ENCODE results near the gene CPNE7. TPM values are rescaled to one million over a fixed set of nuclear protein-coding genes. Genes with fewer than 3 reads are reported as not detected.

Gene CPNE7
- total and polyA plus RNA-seq, 2 of the 4 experiments (the other 2 are of a cell fraction) = 5.4 to 17.4 TPM

DNA sequence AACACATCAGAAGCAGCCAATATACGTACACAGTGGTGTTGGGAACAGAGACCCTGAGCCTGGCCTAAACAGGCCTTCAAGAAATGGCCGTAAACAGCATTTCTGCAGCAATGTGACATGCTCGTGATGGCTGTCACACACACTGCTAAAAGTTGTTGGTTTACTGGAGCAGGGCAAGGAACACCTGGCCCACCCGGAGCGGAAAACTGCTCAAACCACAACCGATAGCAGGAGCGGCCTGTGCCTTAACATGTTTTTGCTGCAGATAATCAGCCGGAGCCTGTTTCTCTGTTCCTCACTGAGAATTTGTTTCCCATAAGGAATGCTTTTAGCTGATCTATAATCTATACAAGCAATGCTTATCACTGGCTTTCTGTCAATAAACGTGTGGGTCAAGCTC lies 31.9 kb downstream of the CPNE7 start:
- Histone ChIP-seq H3K18ac (ENCODE audit: low read depth, low read length) (no peak overlapping the region), H4K20me1 (ENCODE audit: insufficient read depth, low read length) (peaks cover 11% of the 10 kb centered on the region), H3K9me1 (ENCODE audit: insufficient read depth, low read length) (peaks cover 8% of the 10 kb centered on the region), H3K4me3 (ENCODE audit: insufficient read depth, low read depth, low read length) (no peak overlapping the region), H4K8ac (ENCODE audit: low read depth in 2 of 2, low read length in 2 of 2) (no peak overlapping the region), H2BK15ac (ENCODE audit: low read depth, low read length) (no peak overlapping the region), H2AFZ (replicated peaks; ENCODE audit: low read length, poor library complexity) (no peak overlapping the region), H3K9me3 (ENCODE audit: control insufficient read depth, insufficient read depth, low read length) (no peaks in the 10 kb centered on the region), H2AK5ac (ENCODE audit: low read depth, low read length) (no peak overlapping the region), H2BK20ac (ENCODE audit: low read depth, low read length) (no peak overlapping the region), H3K14ac (replicated peaks; ENCODE audit: low read depth, low read length) (no peak overlapping the region), H3K36me3 (ENCODE audit: control insufficient read depth, insufficient read depth, low read length) (no peaks in the 10 kb centered on the region), H3K23ac (ENCODE audit: low read depth, low read length) (no peak overlapping the region), H2BK120ac (ENCODE audit: low read depth, low read length) (no peak overlapping the region), H4K91ac (ENCODE audit: insufficient read depth, low read depth, low read length) (no peak overlapping the region), H3K79me1 (ENCODE audit: low read depth in 1 of 2, low read length in 2 of 2) (no peaks in the 10 kb centered on the region), H4K5ac (ENCODE audit: low read depth, low read length) (no peak overlapping the region), H3K9ac (ENCODE audit: low read depth, low read length) (no peak overlapping the region), H3K27ac (ENCODE audit: insufficient read depth, low read length) (no peak overlapping the region), H3K4ac (ENCODE audit: low read depth, low read length) (no peak overlapping the region), H3K4me2 (ENCODE audit: low read depth, low read length) (no peak overlapping the region), H3K4me1 (ENCODE audit: control insufficient read depth, insufficient read depth, low read length) (peaks cover 6% of the 10 kb centered on the region), H2BK5ac (ENCODE audit: low read depth, low read length, poor library complexity, severe bottlenecking) (no peak overlapping the region), H2AK9ac (replicated peaks; ENCODE audit: low read depth, low read length, poor library complexity) (no peak overlapping the region), H3K27me3 (ENCODE audit: control insufficient read depth, insufficient read depth, low read length) (peaks cover 4% of the 10 kb centered on the region; the same call in 1 of the 2 replicates), H3K56ac (ENCODE audit: extremely low read depth, insufficient read depth, low read length) (no peak overlapping the region)
- DNase-seq (no peak), ATAC-seq (ENCODE audit: low read depth) (no peak)
- dilution Hi-C loops (cut with HindIII; ENCODE audit: low sequenced_read_pairs, unreplicated experiment) (no loop called here), in situ Hi-C loops (cut with MboI; ENCODE audit: low sequenced_read_pairs) (no loop called here), intact Hi-C loops (cut with micrococcal nuclease) (no loop called here)
- 58% methylated on average over 2 of the region's 9 CpGs; no CpG with 5 or more reads in 1 of the 2 experiments for WGBS, 2 experiments (ENCODE audit: extremely low coverage in 2 of 2, insufficient read length in 1 of 2)
- TF ChIP-seq SMC3 (IDR thresholded peaks at IDR 0.05; ENCODE audit: low read depth, low read length) = no peak
- TF ChIP-seq RCOR1 (IDR thresholded peaks at IDR 0.05; ENCODE audit: insufficient replicate concordance, low read length) = no peak
- TF ChIP-seq MAZ (IDR thresholded peaks at IDR 0.05; ENCODE audit: borderline replicate concordance, low read depth, low read length) = no peak
- no peak for TF ChIP-seq BHLHE40 (IDR thresholded peaks at IDR 0.05; ENCODE audit: low read depth, low read length)
- no peak for TF ChIP-seq POLR2A (IDR thresholded peaks at IDR 0.05; ENCODE audit: low read depth, low read length)
- TF ChIP-seq, protein P1, sequence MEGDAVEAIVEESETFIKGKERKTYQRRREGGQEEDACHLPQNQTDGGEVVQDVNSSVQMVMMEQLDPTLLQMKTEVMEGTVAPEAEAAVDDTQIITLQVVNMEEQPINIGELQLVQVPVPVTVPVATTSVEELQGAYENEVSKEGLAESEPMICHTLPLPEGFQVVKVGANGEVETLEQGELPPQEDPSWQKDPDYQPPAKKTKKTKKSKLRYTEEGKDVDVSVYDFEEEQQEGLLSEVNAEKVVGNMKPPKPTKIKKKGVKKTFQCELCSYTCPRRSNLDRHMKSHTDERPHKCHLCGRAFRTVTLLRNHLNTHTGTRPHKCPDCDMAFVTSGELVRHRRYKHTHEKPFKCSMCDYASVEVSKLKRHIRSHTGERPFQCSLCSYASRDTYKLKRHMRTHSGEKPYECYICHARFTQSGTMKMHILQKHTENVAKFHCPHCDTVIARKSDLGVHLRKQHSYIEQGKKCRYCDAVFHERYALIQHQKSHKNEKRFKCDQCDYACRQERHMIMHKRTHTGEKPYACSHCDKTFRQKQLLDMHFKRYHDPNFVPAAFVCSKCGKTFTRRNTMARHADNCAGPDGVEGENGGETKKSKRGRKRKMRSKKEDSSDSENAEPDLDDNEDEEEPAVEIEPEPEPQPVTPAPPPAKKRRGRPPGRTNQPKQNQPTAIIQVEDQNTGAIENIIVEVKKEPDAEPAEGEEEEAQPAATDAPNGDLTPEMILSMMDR (conservative IDR thresholded peaks at IDR 0.05; ENCODE audit: low read depth, low read length) = no peak
- TF ChIP-seq MXI1 (IDR thresholded peaks at IDR 0.05; ENCODE audit: borderline replicate concordance, low read depth, low read length) = no peak
- TF ChIP-seq NFE2L2 (IDR thresholded peaks at IDR 0.05; ENCODE audit: low read depth, low read length) = no peak
- TF ChIP-seq, protein P2, sequence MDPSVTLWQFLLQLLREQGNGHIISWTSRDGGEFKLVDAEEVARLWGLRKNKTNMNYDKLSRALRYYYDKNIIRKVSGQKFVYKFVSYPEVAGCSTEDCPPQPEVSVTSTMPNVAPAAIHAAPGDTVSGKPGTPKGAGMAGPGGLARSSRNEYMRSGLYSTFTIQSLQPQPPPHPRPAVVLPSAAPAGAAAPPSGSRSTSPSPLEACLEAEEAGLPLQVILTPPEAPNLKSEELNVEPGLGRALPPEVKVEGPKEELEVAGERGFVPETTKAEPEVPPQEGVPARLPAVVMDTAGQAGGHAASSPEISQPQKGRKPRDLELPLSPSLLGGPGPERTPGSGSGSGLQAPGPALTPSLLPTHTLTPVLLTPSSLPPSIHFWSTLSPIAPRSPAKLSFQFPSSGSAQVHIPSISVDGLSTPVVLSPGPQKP (IDR thresholded peaks at IDR 0.05; ENCODE audit: borderline replicate concordance, low read depth, low read length) = no peak
- no peak for TF ChIP-seq RFX5 (IDR thresholded peaks at IDR 0.05; ENCODE audit: low read depth, low read length)
- TF ChIP-seq MAFK (IDR thresholded peaks at IDR 0.05; ENCODE audit: low read depth, low read length) = no peak
- no peak for TF ChIP-seq FOS (IDR thresholded peaks at IDR 0.05; ENCODE audit: low read depth, low read length)
- TF ChIP-seq CHD1 (IDR thresholded peaks at IDR 0.05; ENCODE audit: low read depth, low read length) = no peak
- TF ChIP-seq CEBPB (IDR thresholded peaks at IDR 0.05; ENCODE audit: low read depth, low read length) = no peak
- no peak for TF ChIP-seq RAD21 (IDR thresholded peaks at IDR 0.05; ENCODE audit: low read length)
- TF ChIP-seq, protein P3, sequence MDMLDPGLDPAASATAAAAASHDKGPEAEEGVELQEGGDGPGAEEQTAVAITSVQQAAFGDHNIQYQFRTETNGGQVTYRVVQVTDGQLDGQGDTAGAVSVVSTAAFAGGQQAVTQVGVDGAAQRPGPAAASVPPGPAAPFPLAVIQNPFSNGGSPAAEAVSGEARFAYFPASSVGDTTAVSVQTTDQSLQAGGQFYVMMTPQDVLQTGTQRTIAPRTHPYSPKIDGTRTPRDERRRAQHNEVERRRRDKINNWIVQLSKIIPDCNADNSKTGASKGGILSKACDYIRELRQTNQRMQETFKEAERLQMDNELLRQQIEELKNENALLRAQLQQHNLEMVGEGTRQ (IDR thresholded peaks at IDR 0.05; ENCODE audit: low read depth, low read length) = no peak
- BruUV-seq (replicated peaks) = no TSS peak
- CTCF ChIA-PET = no interaction called here
- POLR2A ChIA-PET (ENCODE audit: unreplicated experiment) = no interaction called here
